H1 (cell line): ENCODE measurements around the gene RAB3GAP2. TPM values are rescaled to one million over a fixed set of nuclear protein-coding genes. Genes with fewer than 3 reads are reported as not detected.

Source experiments
- CTCF ChIA-PET: fragments of 300-600 bp; sonication (Branson Sonifier 250); formaldehyde crosslinking; loops from one replicate; lab custom pipeline; 2021; ENCODE audit not compliant: partially characterized antibody; lab: Charles Lee
- POLR2A ChIA-PET: fragments of 300-600 bp; sonication (Branson Sonifier 250); formaldehyde crosslinking; loops from one replicate; lab custom pipeline; 2021; ENCODE audit warnings: inconsistent platforms; ENCODE audit not compliant: partially characterized antibody; lab: Charles Lee
- DNase-seq, 2 experiments: peaks; one replicate each; pipeline versions ENCODE4 v3.0.0 to v3.0.0-alpha.2; 2010 to 2022; ENCODE audit warnings: low spot score in 2 of 2, low read depth in 1 of 2, mixed read lengths in 1 of 2
- FAIRE-seq: peaks from 2 replicates; lab custom pipeline; 2011; peaks lifted over from hg19 to GRCh38; lab: Jason Lieb, UNC
- H2AFZ ChIP-seq: 2 replicates; pipeline ENCODE4 v1.8.1; 2012; ENCODE audit warnings: low read length, inconsistent platforms
- H2AK5ac ChIP-seq: 2 replicates; pipeline ENCODE4 v1.6.1; 2013; ENCODE audit warnings: low read depth, low read length
- H2BK120ac ChIP-seq: replicated peaks from 2 replicates; pipeline ENCODE3; 2013; ENCODE audit warnings: low read depth, low read length, inconsistent platforms
- H2BK12ac ChIP-seq: 2 replicates; pipeline ENCODE4 v1.6.1; 2013; ENCODE audit warnings: low read depth, low read length
- H2BK15ac ChIP-seq: 2 replicates; pipeline ENCODE4 v1.6.1; 2013; ENCODE audit warnings: low read length
- H2BK20ac ChIP-seq: 2 replicates; pipeline ENCODE4 v1.6.1; 2013; ENCODE audit warnings: low read length
- H2BK5ac ChIP-seq: 2 replicates; pipeline ENCODE4 v1.6.1; 2013; ENCODE audit warnings: low read depth, low read length
- H3K14ac ChIP-seq: 2 replicates; pipeline ENCODE4 v1.6.1; 2013; ENCODE audit warnings: inconsistent platforms; ENCODE audit not compliant: insufficient read length
- H3K18ac ChIP-seq: 2 replicates; pipeline ENCODE4 v1.6.1; 2013; ENCODE audit warnings: low read length; ENCODE audit errors: extremely low read depth
- H3K23ac ChIP-seq: 2 replicates; pipeline ENCODE4 v1.6.1; 2013; ENCODE audit warnings: inconsistent platforms; ENCODE audit not compliant: insufficient read length
- H3K23me2 ChIP-seq: 2 replicates; pipeline ENCODE4 v1.6.1; 2013; ENCODE audit warnings: low read depth, low read length
- H3K27ac ChIP-seq: 2 replicates; pipeline ENCODE4 v1.6.1; 2011; ENCODE audit warnings: low read depth, low read length, inconsistent platforms
- H3K27me3 ChIP-seq, 4 experiments: replicated peaks in 1 of 4; 1 replicate in 1 of 4; 2 replicates in 3 of 4; pipeline versions ENCODE4 v1.6.1 to v1.8.1; 2011 to 2013; ENCODE audit warnings: low read length in 3 of 4, mild to moderate bottlenecking in 3 of 4, inconsistent platforms in 2 of 4, mixed read lengths in 2 of 4, moderate library complexity in 1 of 4; ENCODE audit not compliant: control insufficient read depth in 3 of 4, insufficient read depth in 3 of 4; ENCODE audit errors: extremely low read depth in 1 of 4
- H3K36me3 ChIP-seq, 4 experiments: 2 replicates each; pipeline versions ENCODE4 v1.6.1 to v1.8.1; 2011 to 2013; ENCODE audit warnings: mild to moderate bottlenecking in 4 of 4, low read length in 3 of 4, moderate library complexity in 2 of 4, control low read depth in 1 of 4, inconsistent platforms in 1 of 4; ENCODE audit not compliant: insufficient read depth in 4 of 4, control insufficient read depth in 2 of 4
- H3K4ac ChIP-seq: replicated peaks from 2 replicates; pipeline ENCODE3; 2013; ENCODE audit warnings: low read length, low read depth, mixed read lengths, inconsistent platforms; ENCODE audit not compliant: insufficient read length
- H3K4me1 ChIP-seq, 4 experiments: replicated peaks in 1 of 4; 1 replicate in 1 of 4; 2 replicates in 3 of 4; pipeline versions ENCODE4 v1.6.1 to v1.8.1; 2011 to 2013; ENCODE audit warnings: low read length in 3 of 4, inconsistent platforms in 2 of 4, mixed read lengths in 1 of 4; ENCODE audit not compliant: insufficient read depth in 4 of 4, control insufficient read depth in 3 of 4
- H3K4me2 ChIP-seq, 2 experiments: 2 replicates each; pipeline versions ENCODE4 v1.6.1 to v1.8.1; 2011 to 2013; ENCODE audit warnings: low read depth in 2 of 2, low read length in 2 of 2, control low read depth in 1 of 2, inconsistent platforms in 1 of 2, mild to moderate bottlenecking in 1 of 2; ENCODE audit not compliant: insufficient read depth in 1 of 2
- H3K4me3 ChIP-seq, 4 experiments: fragments of 200-600, 300-600 bp in 1 of 4; sonication (generic), shearing (Covaris generic), sonication (Bioruptor Twin) in 1 of 4; 2 replicates each; pipeline versions ENCODE4 v1.5.1 to v1.8.1; 2011 to 2016; ENCODE audit warnings: low read length in 4 of 4, low read depth in 3 of 4, control low read depth in 2 of 4, inconsistent platforms in 2 of 4, mild to moderate bottlenecking in 2 of 4, mixed read lengths in 1 of 4, moderate library complexity in 1 of 4; ENCODE audit not compliant: insufficient read depth in 2 of 4; ENCODE audit errors: extremely low read depth in 1 of 4
- H3K56ac ChIP-seq: replicated peaks from 2 replicates; pipeline ENCODE3; 2013; ENCODE audit warnings: low read depth, mild to moderate bottlenecking, mixed read lengths, low read length, inconsistent platforms; ENCODE audit not compliant: insufficient read length
- H3K79me1 ChIP-seq: 2 replicates; pipeline ENCODE4 v1.6.1; 2013; ENCODE audit warnings: low read depth, low read length, control low read depth
- H3K79me2 ChIP-seq, 2 experiments: 2 replicates each; pipeline versions ENCODE4 v1.6.1 to v1.8.1; 2012 to 2013; ENCODE audit warnings: low read length in 2 of 2, mild to moderate bottlenecking in 2 of 2, inconsistent platforms in 1 of 2; ENCODE audit not compliant: insufficient read depth in 2 of 2, control insufficient read depth in 1 of 2
- H3K9ac ChIP-seq, 4 experiments: replicated peaks in 1 of 4; 1 replicate in 1 of 4; 2 replicates in 3 of 4; pipeline versions ENCODE4 v1.6.1 to v1.8.1; 2011 to 2013; ENCODE audit warnings: low read depth in 3 of 4, low read length in 3 of 4, control low read depth in 2 of 4, mild to moderate bottlenecking in 2 of 4, moderate library complexity in 2 of 4, inconsistent platforms in 1 of 4; ENCODE audit errors: extremely low read depth in 1 of 4
- H3K9me3 ChIP-seq, 2 experiments: 2 replicates each; pipeline versions ENCODE4 v1.6.1 to v1.8.1; 2012 to 2013; ENCODE audit warnings: mild to moderate bottlenecking in 2 of 2, moderate library complexity in 2 of 2, control low read depth in 1 of 2, inconsistent platforms in 1 of 2, low read depth in 1 of 2, low read length in 1 of 2, mixed read lengths in 1 of 2; ENCODE audit not compliant: insufficient read depth in 2 of 2
- H4K20me1 ChIP-seq, 2 experiments: replicated peaks in 1 of 2; 2 replicates each; pipeline versions ENCODE3 to v1.8.1; 2011 to 2013; ENCODE audit warnings: inconsistent platforms in 2 of 2, low read length in 2 of 2, mild to moderate bottlenecking in 1 of 2; ENCODE audit not compliant: insufficient read depth in 2 of 2, control insufficient read depth in 1 of 2
- H4K5ac ChIP-seq: 2 replicates; pipeline ENCODE4 v1.6.1; 2013; ENCODE audit warnings: low read length, low read depth, mixed read lengths, inconsistent platforms; ENCODE audit not compliant: insufficient read length
- H4K8ac ChIP-seq: 2 replicates; pipeline ENCODE4 v1.8.0; 2013; ENCODE audit warnings: mild to moderate bottlenecking, moderate library complexity, low read length, inconsistent platforms; ENCODE audit not compliant: insufficient read depth; ENCODE audit errors: extremely low read depth
- H4K91ac ChIP-seq: replicated peaks from 2 replicates; pipeline ENCODE3; 2013; ENCODE audit warnings: low read length, mixed read lengths, inconsistent platforms; ENCODE audit not compliant: insufficient read length
- ASH2L ChIP-seq: fragments of 200-600, 300-600 bp; sonication (generic); IDR thresholded peaks from one replicate; pipeline ENCODE4 v1.7.1; 2017; ENCODE audit warnings: low read length
- ATF3 ChIP-seq: IDR thresholded peaks from 2 replicates; pipeline ENCODE4 v1.6.1; 2011; ENCODE audit warnings: low read depth, mild to moderate bottlenecking, low read length; ENCODE audit not compliant: insufficient read depth
- BACH1 ChIP-seq: IDR thresholded peaks from 2 replicates; pipeline ENCODE4 v1.6.1; 2012; ENCODE audit warnings: low read length, improper control_type of control experiment
- CBX8 ChIP-seq: fragments of 300-800, 300-1000 bp; sonication (generic); IDR thresholded peaks from 2 replicates; pipeline ENCODE4 v1.7.1; 2016; ENCODE audit warnings: low read depth, low read length, borderline replicate concordance
- CEBPB ChIP-seq: IDR thresholded peaks from 2 replicates; pipeline ENCODE4 v1.6.1; 2012; ENCODE audit warnings: low read depth, low read length
- EGR1 ChIP-seq: IDR thresholded peaks from 2 replicates; pipeline ENCODE4 v1.6.1; 2011; ENCODE audit warnings: low read depth, low read length, borderline replicate concordance
- GTF2F1 ChIP-seq: IDR thresholded peaks from 2 replicates; pipeline ENCODE4 v1.6.1; 2012; ENCODE audit warnings: low read depth, low read length, improper control_type of control experiment, borderline replicate concordance
- JUN ChIP-seq: IDR thresholded peaks from 2 replicates; pipeline ENCODE4 v1.6.1; 2011; ENCODE audit warnings: low read depth, mild to moderate bottlenecking, improper control_type of control experiment, low read length
- MAFK ChIP-seq: IDR thresholded peaks from 2 replicates; pipeline ENCODE4 v1.6.1; 2012; ENCODE audit warnings: low read depth, mild to moderate bottlenecking, improper control_type of control experiment, low read length
- RFX5 ChIP-seq: IDR thresholded peaks from 2 replicates; pipeline ENCODE4 v1.6.1; 2011; ENCODE audit warnings: low read depth, low read length, improper control_type of control experiment, borderline replicate concordance
- SIRT6 ChIP-seq: IDR thresholded peaks from one replicate; pipeline ENCODE4 v1.7.1; 2012; ENCODE audit warnings: low read length, inconsistent platforms
- SRF ChIP-seq: IDR thresholded peaks from 2 replicates; pipeline ENCODE4 v1.6.1; 2011; ENCODE audit warnings: mild to moderate bottlenecking, low read depth, low read length, moderate library complexity
- TAF7 ChIP-seq: optimal IDR thresholded peaks from 2 replicates; pipeline ENCODE3; 2011; ENCODE audit warnings: low read depth, mild to moderate bottlenecking, inconsistent platforms, low read length, moderate library complexity, borderline replicate concordance
- TEAD4 ChIP-seq: IDR thresholded peaks from 2 replicates; pipeline ENCODE4 v1.6.1; 2012; ENCODE audit warnings: low read depth, low read length, inconsistent platforms, mixed read lengths
- ZNF274 ChIP-seq: IDR thresholded peaks from 2 replicates; pipeline ENCODE4 v1.7.0; 2012; ENCODE audit warnings: low read length, borderline replicate concordance; ENCODE audit errors: extremely low read depth
- WGBS, 2 experiments: shearing (Covaris generic) in 1 of 2; methylation state at CpG; one replicate each; pipeline versions ENCODE4 v1.1.6 to v1.1.7; 2013 to 2015; ENCODE audit warnings: low lambda C conversion rate in 2 of 2, mixed read lengths in 2 of 2, inconsistent platforms in 1 of 2, low coverage in 1 of 2, missing lambda C conversion rate in 1 of 2; ENCODE audit not compliant: insufficient replicate concordance in 2 of 2, insufficient coverage in 1 of 2, insufficient read length in 1 of 2; ENCODE audit errors: extremely low coverage in 1 of 2, missing lambda C conversion rate in 1 of 2; 5-methylcytosine and 5-hydroxymethylcytosine counted together
- polyA plus RNA-seq, 7 experiments: library from polyadenylated mRNA; depleted of rRNA in 3 of 7; stranded (reverse) in 5 of 7; unstranded in 2 of 7; fragments of >200 nt in 5 of 7; fragments of 200-250 nt in 2 of 7; gene quantifications; 1 replicate in 5 of 7; 2 replicates in 1 of 7; 4 replicates in 1 of 7; pipeline versions ENCODE4 v1.2.1 to v1.2.3, GENCODE V29; 2011 to 2013; ENCODE audit warnings: missing spikeins in 2 of 7, mixed read lengths in 2 of 7
- total RNA-seq: library from RNA; stranded (reverse); fragmentation: NEBNext Ultra II Directional; extraction: Animal tissue kit (Norgen Biotek cat#: 25700); gene quantifications from 2 replicates; pipeline ENCODE4 v1.2.1, GENCODE V29; 2021

Gene RAB3GAP2
- total and polyA plus RNA-seq, 2 of the 8 experiments (the other 6 are each of a cell fraction or from before 2014, with no cell fraction given) = 19.7 to 52.7 TPM

- Histone ChIP-seq H2BK120ac (no peak overlapping the region), H4K8ac (no peak overlapping the region), H3K79me1 (peaks cover 5% of the 10 kb centered on the region; the same call in 1 of the 2 replicates), H3K79me2 (peaks cover 0 to 73% of the 10 kb centered on the region in 2 experiments; a peak in 2 of 4 replicates), H3K4ac (no peak overlapping the region), H3K4me1 (peaks cover 0 to 4% (median 0%) of the 10 kb centered on the region in 4 experiments; a peak in 1 of 7 replicates), H3K9me3 (peaks cover 7 to 13% of the 10 kb centered on the region in 2 experiments), H3K27me3 (no peaks in the 10 kb centered on the region), H3K14ac (no peak overlapping the region), H3K56ac (no peak overlapping the region), H2AFZ (no peak overlapping the region), H4K5ac (no peak overlapping the region), H2AK5ac (no peak overlapping the region), H3K23me2 (no peaks in the 10 kb centered on the region), H3K4me3 (no peak overlapping the region), H4K91ac (no peak overlapping the region), H3K18ac (no peak overlapping the region), H3K36me3 (peaks cover 0 to 30% (median 13%) of the 10 kb centered on the region in 4 experiments; a peak in 6 of 8 replicates), H3K9ac (no peak overlapping the region), H2BK15ac (no peak overlapping the region), H3K23ac (no peak overlapping the region), H2BK5ac (no peak overlapping the region), H2BK20ac (no peak overlapping the region), H3K27ac (no peak overlapping the region), H3K4me2 (no peak overlapping the region), H2BK12ac (no peak overlapping the region), H4K20me1 (peaks cover 0 to 1% of the 10 kb centered on the region in 2 experiments)
- ChIA-PET CTCF (interaction anchor here (0.7 to 1.2 kb wide), 2 partner anchors 18 to 47 kb away, joined by 3 read pairs; no protein-coding TSS in a partner anchor), POLR2A (no interaction called here)
- FAIRE-seq (no peak), DNase-seq (no peak)
- WGBS, 2 experiments = 100% methylated on average over 1 of the region's 1 CpG; no CpG with 5 or more reads in 1 of the 2 experiments
- TF ChIP-seq SIRT6 (no peak), RFX5 (no peak), EGR1 (no peak), CBX8 (no peak), TEAD4 (no peak), SRF (no peak), ZNF274 (no peak), TAF7 (no peak), ATF3 (no peak), MAFK (no peak), ASH2L (no peak), CEBPB (no peak), GTF2F1 (no peak), BACH1 (no peak), JUN (no peak)
Measured at GRCh38 chr1:220255204-220255603, 17.0 kb downstream of the RAB3GAP2 start.
